GM10248 (cell line): ENCODE measurements around the gene CARMIL1.
"Not testable (repeated sequence)": the region's sequence is repeated elsewhere in the genome, so short reads cannot be mapped to it uniquely, and the experiment has no call there.

Experiments
- CTCF ChIA-PET: fragments of 300-600 bp; sonication (Branson Sonifier 250); formaldehyde crosslinking; extraction: SDS; loops from one replicate; lab custom pipeline; 2021; ENCODE audit warnings: antibody characterized with exemption; lab: Yijun Ruan, JAX
- POLR2A ChIA-PET: fragments of 350-650 bp; sonication (Branson Sonifier 250); formaldehyde crosslinking; extraction: SDS; loops from one replicate; lab custom pipeline; 2020; ENCODE audit warnings: antibody characterized with exemption; lab: Yijun Ruan, JAX
- DNase-seq: peaks from one replicate; pipeline ENCODE4 v3.0.0; 2012; ENCODE audit errors: extremely low spot score
- TF ChIP-seq, protein P1 (sequence below): IDR thresholded peaks from 2 replicates; pipeline ENCODE4 v1.5.1; 2012; ENCODE audit warnings: mild to moderate bottlenecking, low read depth; ENCODE audit errors: extremely low read depth, missing control alignments, control extremely low read depth

Gene CARMIL1

DNA sequence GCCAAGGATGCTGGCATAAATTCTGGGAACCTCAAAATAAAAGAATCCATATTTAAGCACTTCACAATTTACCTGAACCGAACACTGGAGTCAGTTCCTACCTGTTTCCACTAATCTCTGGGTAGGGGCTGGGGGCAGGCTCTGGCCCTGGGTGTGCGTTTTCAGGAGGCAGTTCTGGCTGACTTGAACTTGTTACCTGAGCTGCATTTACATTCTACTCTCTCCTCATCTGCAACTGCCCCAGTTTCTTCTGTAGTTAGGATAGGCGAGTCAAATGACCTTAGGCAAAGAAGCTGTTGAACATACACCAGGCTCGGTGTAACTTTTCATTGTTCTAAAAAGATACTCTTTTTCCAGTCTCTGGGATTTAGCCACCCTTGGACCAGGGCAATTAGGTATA, 13.2 kb downstream of the CARMIL1 start:
- TF ChIP-seq, protein P1, sequence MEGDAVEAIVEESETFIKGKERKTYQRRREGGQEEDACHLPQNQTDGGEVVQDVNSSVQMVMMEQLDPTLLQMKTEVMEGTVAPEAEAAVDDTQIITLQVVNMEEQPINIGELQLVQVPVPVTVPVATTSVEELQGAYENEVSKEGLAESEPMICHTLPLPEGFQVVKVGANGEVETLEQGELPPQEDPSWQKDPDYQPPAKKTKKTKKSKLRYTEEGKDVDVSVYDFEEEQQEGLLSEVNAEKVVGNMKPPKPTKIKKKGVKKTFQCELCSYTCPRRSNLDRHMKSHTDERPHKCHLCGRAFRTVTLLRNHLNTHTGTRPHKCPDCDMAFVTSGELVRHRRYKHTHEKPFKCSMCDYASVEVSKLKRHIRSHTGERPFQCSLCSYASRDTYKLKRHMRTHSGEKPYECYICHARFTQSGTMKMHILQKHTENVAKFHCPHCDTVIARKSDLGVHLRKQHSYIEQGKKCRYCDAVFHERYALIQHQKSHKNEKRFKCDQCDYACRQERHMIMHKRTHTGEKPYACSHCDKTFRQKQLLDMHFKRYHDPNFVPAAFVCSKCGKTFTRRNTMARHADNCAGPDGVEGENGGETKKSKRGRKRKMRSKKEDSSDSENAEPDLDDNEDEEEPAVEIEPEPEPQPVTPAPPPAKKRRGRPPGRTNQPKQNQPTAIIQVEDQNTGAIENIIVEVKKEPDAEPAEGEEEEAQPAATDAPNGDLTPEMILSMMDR, result no peak
- CTCF ChIA-PET, result interaction anchor here (0.8 to 1.2 kb wide), 4 partner anchors 32 to 199 kb away, joined by 3 to 5 read pairs (median 3); no protein-coding TSS in a partner anchor
- POLR2A ChIA-PET, result no interaction called here
- DNase-seq, result no peak

DNA sequence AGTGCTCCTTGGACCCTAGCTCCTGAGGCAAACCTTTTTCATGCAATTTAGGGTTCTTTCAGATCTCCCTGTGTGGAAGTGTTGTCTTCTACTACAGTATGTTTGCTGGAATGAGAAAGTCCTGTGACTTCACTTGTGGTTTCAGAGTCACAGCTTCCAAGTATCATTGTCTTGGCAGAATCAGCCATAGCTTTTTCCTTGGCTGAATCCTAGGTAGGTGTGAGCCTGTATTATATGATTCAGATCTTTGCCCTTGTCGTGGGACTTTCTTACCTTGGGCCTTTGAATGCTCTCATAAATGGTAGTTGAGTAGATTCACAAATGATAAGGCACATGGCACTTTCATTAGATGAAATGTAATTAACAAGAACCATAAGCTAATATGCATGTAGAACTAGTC, 16.5 kb downstream of the CARMIL1 start:
- POLR2A ChIA-PET, result no interaction called here
- no peak for DNase-seq
- TF ChIP-seq, protein P1, result no peak
- CTCF ChIA-PET, result interaction anchor here (0.8 to 1.8 kb wide), 3 partner anchors 8 to 30 kb away, joined by 3 to 6 read pairs (median 3); no protein-coding TSS in a partner anchor

DNA sequence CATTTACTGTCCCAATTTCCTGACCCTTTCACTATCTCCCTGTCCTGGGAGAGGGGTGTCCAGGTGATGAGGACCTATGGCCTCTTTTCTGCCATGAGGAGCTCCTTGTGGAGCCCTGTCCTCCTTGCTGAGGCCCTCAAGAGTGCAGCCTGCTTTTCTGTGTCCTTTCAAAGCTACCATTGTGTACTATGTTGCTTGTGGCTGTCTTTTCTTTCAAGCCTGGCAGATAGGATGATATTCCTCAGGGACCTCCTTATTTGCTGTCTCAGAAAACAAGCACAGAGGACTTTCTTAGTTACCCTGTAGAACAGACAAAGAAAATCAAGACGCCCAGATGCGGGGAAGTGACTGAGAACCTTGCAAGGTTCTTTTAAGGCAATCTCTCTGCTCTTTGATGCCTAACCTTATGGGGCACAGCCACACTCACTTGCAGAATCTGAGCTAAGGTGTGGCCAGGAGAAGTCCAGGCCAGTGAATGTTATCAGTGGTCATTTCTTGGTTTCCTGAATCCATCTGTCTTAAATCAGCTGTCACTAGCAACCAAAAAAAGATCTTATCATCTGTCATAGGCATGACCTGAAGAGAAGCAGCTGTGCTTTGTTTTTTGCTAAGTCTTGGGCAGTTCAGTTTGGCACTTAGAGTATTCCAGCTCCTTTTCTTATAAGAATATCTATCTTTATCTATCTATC, 17.2 kb downstream of the CARMIL1 start:
- CTCF ChIA-PET, result interaction anchor here (0.8 to 1.8 kb wide), 5 partner anchors 9 to 31 kb away, joined by 3 to 6 read pairs (median 3); no protein-coding TSS in a partner anchor
- TF ChIP-seq, protein P1, result no peak
- DNase-seq, result no peak
- POLR2A ChIA-PET, result no interaction called here

DNA sequence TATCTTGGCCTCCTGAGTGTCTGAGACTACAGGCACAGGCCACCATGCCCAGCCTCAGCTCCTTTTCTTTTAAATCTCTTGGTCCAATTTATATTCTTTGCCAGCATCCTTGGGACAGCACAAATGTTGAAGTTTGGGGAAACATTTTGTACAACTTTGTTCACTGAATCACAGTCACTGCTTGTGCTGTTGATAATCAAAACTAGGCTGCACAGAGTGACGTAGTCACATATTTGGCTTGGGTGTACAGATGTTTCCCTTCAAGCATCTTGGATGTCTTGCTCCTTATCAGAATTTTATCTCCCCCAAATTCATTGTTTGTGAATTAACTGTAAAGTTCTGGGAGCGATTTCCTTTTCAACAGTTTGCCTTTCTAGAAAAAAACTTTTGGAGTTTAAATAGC, 17.9 kb downstream of the CARMIL1 start:
- POLR2A ChIA-PET, result no interaction called here
- CTCF ChIA-PET, result interaction anchor here (1.0 to 1.8 kb wide), 3 partner anchors 10 to 28 kb away, joined by 3 to 6 read pairs (median 4); no protein-coding TSS in a partner anchor
- DNase-seq, result no peak
- TF ChIP-seq, protein P1, result no peak

DNA sequence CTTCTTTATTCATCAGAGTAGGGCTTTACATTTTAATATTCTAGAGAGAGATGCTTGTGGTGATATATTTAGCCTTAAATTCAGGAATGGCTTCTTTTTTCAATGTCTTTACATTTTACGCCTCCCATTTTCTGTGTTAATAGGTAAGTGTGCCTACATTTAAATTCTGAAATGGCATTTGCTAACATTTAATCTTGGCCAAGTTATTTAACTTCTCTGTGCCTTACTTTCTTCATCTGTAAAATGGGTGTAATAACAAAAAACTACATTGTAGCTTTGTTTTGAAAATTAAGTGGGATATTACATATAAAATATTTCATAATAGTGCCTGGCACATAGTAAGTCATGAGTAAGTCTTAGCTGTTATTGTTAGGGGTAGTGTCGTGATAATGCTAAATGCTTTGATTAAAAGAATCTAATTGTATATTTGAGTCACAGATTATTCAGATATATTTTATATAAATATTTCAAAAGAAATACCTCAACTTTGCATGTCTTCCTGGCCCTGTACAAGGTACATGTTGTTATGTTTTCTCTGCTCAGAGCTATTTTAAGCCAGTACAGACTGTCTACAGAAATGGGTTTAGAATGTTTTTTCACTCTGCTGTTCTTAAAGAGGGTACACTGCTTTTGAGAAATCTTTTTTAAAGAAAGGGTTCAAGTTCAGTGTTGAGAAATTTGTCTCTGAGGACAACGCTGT, 18.8 kb downstream of the CARMIL1 start:
- ChIA-PET POLR2A (no interaction called here), CTCF (interaction anchor here (1.6 kb wide), 1 partner anchor 19 kb away, joined by 4 read pairs; no protein-coding TSS in a partner anchor)
- DNase-seq, result no peak
- TF ChIP-seq, protein P1, result no peak

DNA sequence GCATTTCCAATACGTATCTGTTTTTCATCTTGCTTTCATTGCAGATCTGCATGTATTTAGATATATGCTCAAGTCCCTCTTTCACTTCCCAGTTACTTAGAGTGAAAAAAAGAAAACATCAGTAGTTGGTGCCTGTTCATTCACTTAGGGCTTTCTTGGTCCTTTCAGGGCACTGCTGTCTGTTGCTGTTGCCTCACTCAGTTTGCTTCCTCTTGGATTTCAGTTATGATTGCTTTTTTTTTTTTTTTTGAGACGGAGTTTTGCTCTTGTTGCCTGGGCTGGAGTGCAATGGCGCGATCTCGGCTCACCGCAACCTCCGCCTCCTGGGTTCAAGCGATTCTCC, 19.3 kb downstream of the CARMIL1 start:
- DNase-seq, POLR2A ChIA-PET: not testable (repeated sequence)
- CTCF ChIA-PET, result interaction anchor here (1.6 kb wide), 1 partner anchor 20 kb away, joined by 4 read pairs; no protein-coding TSS in a partner anchor
